ENCODE measurements around the gene FBXL16. TPM values are rescaled to one million over a fixed set of nuclear protein-coding genes. Genes with fewer than 3 reads are reported as not detected.
A peak's percentile ranks its signal among the peaks of the same experiment; 100 is the strongest.

Gene FBXL16
- polyA plus RNA-seq, 1 experiment: 0.67 TPM

DNA sequence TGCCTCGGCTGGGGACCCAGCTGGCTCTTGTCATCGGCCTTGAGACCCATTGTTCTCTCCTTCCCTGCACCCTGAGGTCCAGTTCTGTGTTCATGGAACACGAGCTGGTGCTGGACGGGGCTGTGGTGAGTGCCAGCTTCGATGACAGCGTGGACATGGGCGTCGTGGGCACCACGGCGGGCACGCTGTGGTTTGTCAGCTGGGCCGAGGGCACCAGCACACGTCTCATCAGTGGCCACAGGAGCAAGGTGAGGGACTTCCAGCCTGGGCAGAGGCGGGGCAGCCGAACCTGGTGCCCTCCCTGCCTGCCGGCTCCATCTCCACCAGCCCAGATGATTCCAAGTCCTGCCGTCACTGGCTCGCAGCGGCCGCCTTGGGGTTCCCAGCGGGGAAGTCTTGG lies 43.0 kb downstream of the FBXL16 start:
- TF ChIP-seq, protein P1, sequence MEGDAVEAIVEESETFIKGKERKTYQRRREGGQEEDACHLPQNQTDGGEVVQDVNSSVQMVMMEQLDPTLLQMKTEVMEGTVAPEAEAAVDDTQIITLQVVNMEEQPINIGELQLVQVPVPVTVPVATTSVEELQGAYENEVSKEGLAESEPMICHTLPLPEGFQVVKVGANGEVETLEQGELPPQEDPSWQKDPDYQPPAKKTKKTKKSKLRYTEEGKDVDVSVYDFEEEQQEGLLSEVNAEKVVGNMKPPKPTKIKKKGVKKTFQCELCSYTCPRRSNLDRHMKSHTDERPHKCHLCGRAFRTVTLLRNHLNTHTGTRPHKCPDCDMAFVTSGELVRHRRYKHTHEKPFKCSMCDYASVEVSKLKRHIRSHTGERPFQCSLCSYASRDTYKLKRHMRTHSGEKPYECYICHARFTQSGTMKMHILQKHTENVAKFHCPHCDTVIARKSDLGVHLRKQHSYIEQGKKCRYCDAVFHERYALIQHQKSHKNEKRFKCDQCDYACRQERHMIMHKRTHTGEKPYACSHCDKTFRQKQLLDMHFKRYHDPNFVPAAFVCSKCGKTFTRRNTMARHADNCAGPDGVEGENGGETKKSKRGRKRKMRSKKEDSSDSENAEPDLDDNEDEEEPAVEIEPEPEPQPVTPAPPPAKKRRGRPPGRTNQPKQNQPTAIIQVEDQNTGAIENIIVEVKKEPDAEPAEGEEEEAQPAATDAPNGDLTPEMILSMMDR (IDR thresholded peaks at IDR 0.05; ENCODE audit: insufficient read depth, low read depth, low read length): no peak
- CTCF ChIA-PET: interaction anchor here (0.8 to 2.4 kb wide), 4 partner anchors 14 to 85 kb away, joined by 3 to 7 read pairs (median 4); partner anchors contain the start of gene STUB1
- POLR2A ChIA-PET: no interaction called here
- peaks cover 5% of the 10 kb centered on the region for H3K36me3 ChIP-seq (ENCODE audit: control insufficient read depth, insufficient read depth, low read length)
- H3K27me3 ChIP-seq (ENCODE audit: control insufficient read depth, insufficient read depth, low read length): no peaks in the 10 kb centered on the region
- no peak overlapping the region for H3K4me3 ChIP-seq (ENCODE audit: low read depth, low read length)
- DNase-seq (ENCODE audit: low read depth): no peak

DNA sequence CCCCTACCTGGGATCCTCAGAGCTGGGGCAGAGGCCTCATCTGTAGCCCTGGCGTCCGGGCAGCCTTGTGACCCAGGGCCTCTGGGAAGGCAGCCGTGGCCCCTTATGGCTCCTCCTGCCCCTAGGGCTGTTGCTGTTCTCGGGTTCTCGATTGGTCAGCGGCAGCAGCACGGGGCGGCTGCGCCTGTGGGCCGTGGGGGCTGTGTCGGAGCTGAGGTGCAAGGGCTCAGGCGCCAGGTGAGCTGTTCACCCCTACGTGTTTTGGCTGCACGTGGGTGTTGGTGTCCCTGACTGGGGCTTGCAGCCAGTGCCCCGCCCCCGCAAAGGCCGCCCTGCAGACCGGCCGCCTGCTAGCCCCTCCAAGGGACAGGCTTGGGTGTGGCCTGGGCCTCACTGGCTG lies 43.5 kb downstream of the FBXL16 start:
- Histone ChIP-seq H3K4me3 (ENCODE audit: low read depth, low read length) (no peak overlapping the region), H3K27me3 (ENCODE audit: control insufficient read depth, insufficient read depth, low read length) (no peaks in the 10 kb centered on the region), H3K36me3 (ENCODE audit: control insufficient read depth, insufficient read depth, low read length) (peaks cover 5% of the 10 kb centered on the region)
- no peak for DNase-seq (ENCODE audit: low read depth)
- ChIA-PET CTCF (interaction anchor here (0.8 to 2.4 kb wide), 4 partner anchors 10 to 84 kb away, joined by 3 to 8 read pairs (median 6); partner anchors contain the start of gene STUB1), POLR2A (no interaction called here)
- TF ChIP-seq, protein P1 (IDR thresholded peaks at IDR 0.05; ENCODE audit: insufficient read depth, low read depth, low read length): no peak

DNA sequence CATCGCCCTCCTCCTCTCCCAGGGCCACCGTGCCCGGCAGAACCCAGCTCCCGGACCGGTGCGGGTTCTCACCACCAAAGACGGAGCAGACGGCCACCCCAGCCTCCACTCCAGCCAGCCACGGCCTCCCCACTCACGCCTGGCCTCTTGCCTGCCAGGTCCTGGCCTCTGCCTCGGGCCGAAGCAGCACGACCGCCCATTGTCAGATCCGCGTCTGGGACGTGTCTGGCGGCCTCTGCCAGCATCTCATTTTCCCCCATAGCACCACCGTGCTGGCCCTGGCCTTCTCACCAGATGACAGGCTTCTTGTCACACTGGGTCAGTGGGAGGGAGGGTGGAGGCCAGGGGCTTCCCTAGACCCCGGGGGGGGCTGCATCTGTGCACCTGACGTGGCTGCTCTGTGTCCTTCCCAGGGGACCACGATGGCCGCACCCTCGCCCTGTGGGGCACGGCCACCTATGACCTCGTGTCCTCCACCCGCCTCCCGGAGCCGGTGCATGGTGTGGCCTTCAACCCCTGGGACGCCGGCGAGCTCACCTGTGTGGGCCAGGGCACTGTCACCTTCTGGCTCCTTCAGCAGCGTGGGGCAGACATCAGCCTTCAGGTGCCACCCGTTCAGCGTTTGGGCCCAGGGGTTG lies 44.3 kb downstream of the FBXL16 start:
- POLR2A ChIA-PET: no interaction called here
- no peak for DNase-seq (ENCODE audit: low read depth)
- Histone ChIP-seq H3K36me3 (ENCODE audit: control insufficient read depth, insufficient read depth, low read length) (peaks cover 5% of the 10 kb centered on the region), H3K4me3 (ENCODE audit: low read depth, low read length) (no peak overlapping the region), H3K27me3 (ENCODE audit: control insufficient read depth, insufficient read depth, low read length) (no peaks in the 10 kb centered on the region)
- TF ChIP-seq, protein P1 (IDR thresholded peaks at IDR 0.05; ENCODE audit: insufficient read depth, low read depth, low read length): no peak
- CTCF ChIA-PET: interaction anchor here (0.7 to 2.4 kb wide), 7 partner anchors 9 to 19 kb away, joined by 3 to 8 read pairs (median 4); partner anchors contain the start of genes MCRIP2 and STUB1

DNA sequence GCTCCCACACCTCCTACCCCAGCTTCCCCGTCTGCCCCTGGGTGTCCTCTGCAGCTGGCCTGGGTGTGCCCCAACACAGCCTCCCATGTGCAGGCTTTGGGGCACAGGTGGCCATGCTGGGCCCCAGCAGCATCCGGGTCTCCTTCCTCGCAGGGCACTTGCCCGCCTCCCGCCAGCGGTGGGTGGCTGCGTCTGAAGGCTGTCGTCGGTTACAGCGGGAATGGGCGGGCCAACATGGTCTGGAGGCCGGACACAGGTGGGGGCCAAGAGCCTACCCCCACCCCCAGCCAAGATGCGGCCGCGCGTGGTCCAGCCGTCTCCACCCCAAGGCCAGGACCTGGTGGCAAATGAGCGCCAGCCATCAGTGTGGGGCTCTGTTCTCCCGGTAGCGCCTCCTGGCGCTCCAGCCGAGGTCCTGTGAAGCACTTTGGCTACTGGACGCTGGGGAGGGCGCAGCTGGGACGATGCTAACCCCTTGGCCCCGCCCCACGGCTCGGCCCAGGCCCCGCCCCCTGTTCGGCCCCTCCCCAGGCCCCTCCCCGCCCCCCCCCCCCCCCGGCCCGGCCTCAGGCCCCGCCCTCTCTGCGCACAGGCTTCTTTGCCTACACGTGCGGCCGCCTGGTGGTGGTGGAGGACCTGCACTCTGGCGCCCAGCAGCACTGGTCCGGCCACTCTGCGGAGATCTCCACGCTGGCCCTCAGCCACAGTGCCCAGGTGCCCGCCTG lies 45.0 kb downstream of the FBXL16 start:
- TF ChIP-seq, protein P1 (IDR thresholded peaks at IDR 0.05; ENCODE audit: insufficient read depth, low read depth, low read length): peak; percentile 54
- H3K36me3 ChIP-seq (ENCODE audit: control insufficient read depth, insufficient read depth, low read length): peaks cover 5% of the 10 kb centered on the region
- ChIA-PET POLR2A (no interaction called here), CTCF (interaction anchor here (0.7 to 2.4 kb wide), 8 partner anchors 8 to 67 kb away, joined by 3 to 8 read pairs (median 4); partner anchors contain the start of genes MCRIP2 and STUB1)
- H3K4me3 ChIP-seq (ENCODE audit: low read depth, low read length): no peak overlapping the region
- no peaks in the 10 kb centered on the region for H3K27me3 ChIP-seq (ENCODE audit: control insufficient read depth, insufficient read depth, low read length)
- DNase-seq (ENCODE audit: low read depth): no peak

DNA sequence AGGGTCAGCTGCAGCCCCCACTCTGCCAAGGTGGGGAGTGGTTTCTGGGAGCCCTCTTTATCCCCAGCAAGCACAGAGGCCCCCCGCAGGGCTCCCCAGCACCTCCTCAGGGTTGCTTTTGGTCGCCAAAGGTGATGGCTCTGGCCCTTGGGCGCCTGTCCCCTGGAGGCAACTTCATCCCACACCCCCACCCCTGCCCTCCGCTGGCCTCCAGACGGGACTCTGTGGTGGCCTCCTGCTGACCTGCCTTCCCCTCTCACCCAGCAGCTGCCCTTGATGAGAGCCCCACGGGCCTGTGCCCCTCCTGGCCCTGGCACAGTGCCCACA lies 45.5 kb downstream of the FBXL16 start:
- no peak overlapping the region for H3K4me3 ChIP-seq (ENCODE audit: low read depth, low read length)
- TF ChIP-seq, protein P1 (IDR thresholded peaks at IDR 0.05; ENCODE audit: insufficient read depth, low read depth, low read length): no peak
- ChIA-PET POLR2A (no interaction called here), CTCF (interaction anchor here (1.0 to 2.4 kb wide), 6 partner anchors 8 to 67 kb away, joined by 3 to 8 read pairs (median 4); partner anchors contain the start of genes MCRIP2 and STUB1)
- peaks cover 7% of the 10 kb centered on the region for H3K36me3 ChIP-seq (ENCODE audit: control insufficient read depth, insufficient read depth, low read length)
- DNase-seq (ENCODE audit: low read depth): no peak
- H3K27me3 ChIP-seq (ENCODE audit: control insufficient read depth, insufficient read depth, low read length): no peaks in the 10 kb centered on the region
